ENCODE results near the gene PI4K2B. TPM values are rescaled to one million over a fixed set of nuclear protein-coding genes. Genes with fewer than 3 reads are reported as not detected.
"Not testable (repeated sequence)": the region's sequence is repeated elsewhere in the genome, so short reads cannot be mapped to it uniquely, and the experiment has no call there.

The PI4K2B gene
- polyA plus RNA-seq, 1 experiment = 11.8 TPM

DNA sequence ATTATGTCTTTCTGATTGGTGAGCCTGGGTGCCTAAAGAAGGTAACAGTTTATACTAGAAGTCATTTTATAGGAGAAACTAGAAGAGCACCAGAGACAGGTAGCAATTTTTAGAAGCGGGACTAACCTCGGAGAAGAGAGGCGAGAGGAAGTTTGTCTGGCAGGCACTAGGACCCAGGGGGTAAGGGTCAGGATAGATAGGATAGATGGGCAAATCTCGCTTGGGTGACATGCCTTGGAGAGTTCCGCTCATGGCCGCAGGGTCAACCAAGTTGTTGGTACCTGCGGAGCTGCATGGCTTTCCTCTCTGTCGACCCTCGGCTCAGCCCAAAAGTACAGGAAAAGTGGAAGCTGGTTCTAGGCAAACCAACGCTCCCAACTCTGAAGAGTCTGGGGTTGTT lies 11.3 kb downstream of the PI4K2B start:
- CTCF ChIA-PET = no interaction called here
- H3K27me3 ChIP-seq (ENCODE audit: control insufficient read depth, insufficient read depth, low read length) = no peaks in the 10 kb centered on the region
- no peak for TF ChIP-seq CTCF (IDR thresholded peaks at IDR 0.05; ENCODE audit: low read depth, low read length)
- H3K4me3 ChIP-seq (ENCODE audit: low read depth, low read length) = no peak overlapping the region
- POLR2A ChIA-PET = no interaction called here
- H3K27ac ChIP-seq (ENCODE audit: low read depth, low read length) = no peak overlapping the region
- H3K9me3 ChIP-seq (ENCODE audit: control insufficient read depth, insufficient read depth, low read length) = peaks cover 8% of the 10 kb centered on the region
- DNase-seq (ENCODE audit: low read depth, low spot score) = no peak

DNA sequence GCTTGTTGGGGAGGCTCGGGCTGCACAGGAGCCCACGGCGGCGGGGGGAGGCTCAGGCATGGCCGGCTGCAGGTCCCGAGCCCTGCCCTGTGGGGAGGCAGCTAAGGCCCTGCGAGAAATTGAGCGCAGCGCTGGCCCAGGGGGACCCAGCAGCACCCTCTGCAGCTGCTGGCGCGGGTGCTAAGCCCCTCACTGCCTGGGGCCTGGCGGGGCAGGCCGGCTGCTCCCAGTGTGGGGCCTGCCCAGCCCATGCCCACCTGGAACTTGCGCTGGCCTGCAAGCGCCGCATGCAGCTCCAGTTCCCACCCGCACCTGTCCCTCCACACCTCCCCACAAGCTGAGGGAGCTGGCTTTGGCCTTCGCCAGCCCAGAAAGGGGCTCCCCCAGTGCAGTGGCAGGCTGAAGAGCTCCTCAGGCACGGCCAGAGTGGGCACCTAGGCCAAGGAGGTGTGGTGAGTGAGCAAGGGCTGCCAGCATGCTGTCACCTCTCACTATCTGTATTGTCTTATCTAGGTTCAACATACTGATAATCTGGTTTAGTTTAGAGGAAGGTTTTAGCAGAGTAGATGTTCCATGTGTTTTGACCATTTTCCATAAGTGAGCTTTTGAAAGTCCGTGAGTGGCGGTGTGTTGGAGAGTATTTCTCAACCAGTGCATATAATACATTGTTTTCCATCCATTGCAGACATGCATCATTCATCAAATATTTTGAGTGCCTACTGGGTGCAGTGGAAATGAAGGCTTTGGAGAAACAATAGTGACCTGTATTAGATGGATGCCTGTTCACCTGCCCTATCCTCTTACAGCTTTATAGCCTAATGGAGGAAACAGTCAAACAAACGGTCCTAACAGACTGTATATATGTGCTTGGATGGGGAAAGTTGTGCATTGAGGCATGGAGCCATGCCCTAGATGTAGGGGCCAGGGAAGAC lies 13.1 kb downstream of the PI4K2B start:
- POLR2A ChIA-PET = no interaction called here
- peaks cover 8% of the 10 kb centered on the region for H3K9me3 ChIP-seq (ENCODE audit: control insufficient read depth, insufficient read depth, low read length)
- CTCF ChIA-PET = no interaction called here
- H3K27me3 ChIP-seq (ENCODE audit: control insufficient read depth, insufficient read depth, low read length) = no peaks in the 10 kb centered on the region
- no peak for TF ChIP-seq CTCF (IDR thresholded peaks at IDR 0.05; ENCODE audit: low read depth, low read length)
- DNase-seq (ENCODE audit: low read depth, low spot score) = no peak
- H3K4me3 ChIP-seq (ENCODE audit: low read depth, low read length) = no peak overlapping the region
- H3K27ac ChIP-seq (ENCODE audit: low read depth, low read length) = no peak overlapping the region

GRCh38 chr4:25248875-25249274 lies 15.0 kb downstream of the PI4K2B start:
- CTCF ChIA-PET; DNase-seq (ENCODE audit: low read depth, low spot score): not testable (repeated sequence)

GRCh38 chr4:25249494-25249893 lies 15.7 kb downstream of the PI4K2B start:
- CTCF ChIA-PET; POLR2A ChIA-PET; H3K27ac ChIP-seq (ENCODE audit: low read depth, low read length); H3K9me3 ChIP-seq (ENCODE audit: control insufficient read depth, insufficient read depth, low read length); H3K27me3 ChIP-seq (ENCODE audit: control insufficient read depth, insufficient read depth, low read length); H3K4me3 ChIP-seq (ENCODE audit: low read depth, low read length); DNase-seq (ENCODE audit: low read depth, low spot score): not testable (repeated sequence)

More at GRCh38 chr4:25248875-25249274, 15.0 kb downstream of the PI4K2B start:
- POLR2A ChIA-PET; H3K27ac ChIP-seq (ENCODE audit: low read depth, low read length); H3K4me3 ChIP-seq (ENCODE audit: low read depth, low read length); H3K27me3 ChIP-seq (ENCODE audit: control insufficient read depth, insufficient read depth, low read length); H3K9me3 ChIP-seq (ENCODE audit: control insufficient read depth, insufficient read depth, low read length): not testable (repeated sequence)

GRCh38 chr4:25252230-25253070 lies 18.6 kb downstream of the PI4K2B start:
- no peak for DNase-seq (ENCODE audit: low read depth, low spot score)
- Histone ChIP-seq H3K4me3 (ENCODE audit: low read depth, low read length) (no peak overlapping the region), H3K27me3 (ENCODE audit: control insufficient read depth, insufficient read depth, low read length) (no peaks in the 10 kb centered on the region), H3K27ac (ENCODE audit: low read depth, low read length) (no peak overlapping the region), H3K9me3 (ENCODE audit: control insufficient read depth, insufficient read depth, low read length) (peaks cover 2% of the 10 kb centered on the region; the same call in 1 of the 2 replicates)
- CTCF ChIA-PET = interaction anchor here (1.6 kb wide), 1 partner anchor 60 kb away, joined by 9 read pairs; the partner anchor contains the start of gene ZCCHC4
- POLR2A ChIA-PET = interaction anchor here (0.5 kb wide), 1 partner anchor 14 kb away, joined by 3 read pairs; no protein-coding TSS in a partner anchor
- TF ChIP-seq CTCF (IDR thresholded peaks at IDR 0.05; ENCODE audit: low read depth, low read length) = no peak
